Astrocyte (in vitro differentiated cells and primary cell): ENCODE data around the gene TSTD2. TPM values are rescaled to one million over a fixed set of nuclear protein-coding genes. Genes with fewer than 3 reads are reported as not detected.

Source experiments
- DNase-seq: peaks from one replicate; pipeline ENCODE4 v3.0.0-alpha.2; 2010; ENCODE audit warnings: low read depth
- FAIRE-seq: peaks from 2 replicates; lab custom pipeline; 2011; peaks lifted over from hg19 to GRCh38; lab: Jason Lieb, UNC
- H2AFZ ChIP-seq: 2 replicates; pipeline ENCODE4 v1.6.0; 2012; ENCODE audit warnings: low read depth, low read length, inconsistent platforms
- H3K27ac ChIP-seq: 2 replicates; pipeline ENCODE4 v1.5.1; 2011; ENCODE audit warnings: low read depth, low read length, inconsistent platforms
- H3K27me3 ChIP-seq: 2 replicates; pipeline ENCODE4 v1.6.0; 2011; ENCODE audit warnings: low read length, inconsistent platforms; ENCODE audit not compliant: insufficient read depth
- H3K36me3 ChIP-seq: 2 replicates; pipeline ENCODE4 v1.5.1; 2011; ENCODE audit warnings: low read length, inconsistent platforms; ENCODE audit not compliant: insufficient read depth
- H3K4me1 ChIP-seq: 2 replicates; pipeline ENCODE4 v1.5.1; 2011; ENCODE audit warnings: low read length, inconsistent platforms; ENCODE audit not compliant: insufficient read depth
- H3K4me2 ChIP-seq: 2 replicates; pipeline ENCODE4 v1.6.0; 2012; ENCODE audit warnings: low read length, inconsistent platforms
- H3K4me3 ChIP-seq: 2 replicates; pipeline ENCODE4 v1.5.1; 2011; ENCODE audit warnings: low read depth, mild to moderate bottlenecking, low read length, inconsistent platforms; ENCODE audit not compliant: insufficient read depth
- H3K79me2 ChIP-seq: 2 replicates; pipeline ENCODE4 v1.6.0; 2012; ENCODE audit warnings: mild to moderate bottlenecking, low read length, inconsistent platforms; ENCODE audit not compliant: insufficient read depth
- H3K9ac ChIP-seq: 2 replicates; pipeline ENCODE4 v1.6.0; 2012; ENCODE audit warnings: mild to moderate bottlenecking, low read length, inconsistent platforms
- H3K9me3 ChIP-seq: 2 replicates; pipeline ENCODE4 v1.5.1; 2012; ENCODE audit warnings: low read depth, mild to moderate bottlenecking, low read length, inconsistent platforms; ENCODE audit not compliant: insufficient read depth
- H4K20me1 ChIP-seq: 2 replicates; pipeline ENCODE4 v1.6.0; 2012; ENCODE audit warnings: low read length, inconsistent platforms; ENCODE audit not compliant: insufficient read depth
- H3K27ac Mint-ChIP-seq: one replicate; pipeline ENCODE4 v1.8.0; 2021; ENCODE audit warnings: mild to moderate bottlenecking, mixed read lengths; ENCODE audit not compliant: unreplicated experiment
- H3K27me3 Mint-ChIP-seq: one replicate; pipeline ENCODE4 v1.8.0; 2021; ENCODE audit warnings: low read depth, mixed read lengths; ENCODE audit not compliant: unreplicated experiment
- H3K36me3 Mint-ChIP-seq: one replicate; pipeline ENCODE4 v1.8.0; 2021; ENCODE audit warnings: low read depth, mixed read lengths; ENCODE audit not compliant: unreplicated experiment
- H3K4me1 Mint-ChIP-seq: one replicate; pipeline ENCODE4 v1.8.0; 2021; ENCODE audit warnings: low read depth, mixed read lengths; ENCODE audit not compliant: unreplicated experiment
- H3K4me3 Mint-ChIP-seq: one replicate; pipeline ENCODE4 v1.8.0; 2021; ENCODE audit warnings: mild to moderate bottlenecking, moderate library complexity, mixed read lengths; ENCODE audit not compliant: unreplicated experiment
- H3K9me3 Mint-ChIP-seq: one replicate; pipeline ENCODE4 v1.8.0; 2021; ENCODE audit warnings: mild to moderate bottlenecking, mixed read lengths; ENCODE audit not compliant: unreplicated experiment
- EZH2 ChIP-seq: IDR thresholded peaks from 2 replicates; pipeline ENCODE4 v1.6.1; 2012; ENCODE audit warnings: mild to moderate bottlenecking, low read length, inconsistent platforms; ENCODE audit not compliant: insufficient read depth
- total RNA-seq: library from RNA; stranded (reverse); gene quantifications from 2 replicates; pipeline ENCODE4 v1.2.1, GENCODE V29; 2021
- TF ChIP-seq, protein P1 (sequence below): IDR thresholded peaks from 2 replicates; pipeline ENCODE4 v1.5.1; 2011; ENCODE audit warnings: low read depth, mild to moderate bottlenecking, inconsistent platforms, low read length, moderate library complexity; ENCODE audit not compliant: insufficient read depth

TSTD2 gene
- total RNA-seq, 1 donor from 2014 or later, result 19.4 TPM

DNA sequence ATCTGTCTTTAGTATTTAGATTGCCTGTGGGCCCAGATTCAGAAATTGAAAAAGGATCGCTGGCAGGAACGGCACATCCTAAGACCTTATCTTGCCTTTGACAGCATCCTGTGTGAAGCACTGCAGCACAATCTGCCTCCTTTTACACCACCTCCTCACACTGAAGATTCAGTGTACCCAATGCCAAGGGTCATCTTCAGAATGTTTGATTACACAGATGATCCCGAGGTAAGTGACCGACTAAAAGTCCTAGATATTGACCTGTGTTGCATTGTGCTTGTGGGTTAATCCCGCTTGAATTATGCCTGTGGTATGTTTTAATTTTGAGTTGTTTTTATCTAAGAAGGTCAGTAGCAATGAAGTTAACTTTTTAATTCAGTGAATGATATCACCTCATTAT, 14.8 kb upstream of the TSTD2 start:
- Histone ChIP-seq H3K79me2 (peaks cover 2% of the 10 kb centered on the region), H3K4me2 (no peak overlapping the region), H2AFZ (no peak overlapping the region), H3K27ac (no peak overlapping the region), H3K4me1 (no peaks in the 10 kb centered on the region), H3K9ac (no peak overlapping the region), H3K9me3 (no peaks in the 10 kb centered on the region), H3K36me3 (peaks cover 46% of the 10 kb centered on the region), H4K20me1 (peaks cover 16% of the 10 kb centered on the region), H3K4me3 (no peak overlapping the region), H3K27me3 (no peaks in the 10 kb centered on the region)
- Mint-ChIP-seq H3K27me3 (no peaks in the 10 kb centered on the region), H3K27ac (no peak overlapping the region), H3K4me3 (no peak overlapping the region), H3K4me1 (no peaks in the 10 kb centered on the region), H3K9me3 (no peaks in the 10 kb centered on the region), H3K36me3 (peaks cover 7% of the 10 kb centered on the region)
- TF ChIP-seq, protein P1, sequence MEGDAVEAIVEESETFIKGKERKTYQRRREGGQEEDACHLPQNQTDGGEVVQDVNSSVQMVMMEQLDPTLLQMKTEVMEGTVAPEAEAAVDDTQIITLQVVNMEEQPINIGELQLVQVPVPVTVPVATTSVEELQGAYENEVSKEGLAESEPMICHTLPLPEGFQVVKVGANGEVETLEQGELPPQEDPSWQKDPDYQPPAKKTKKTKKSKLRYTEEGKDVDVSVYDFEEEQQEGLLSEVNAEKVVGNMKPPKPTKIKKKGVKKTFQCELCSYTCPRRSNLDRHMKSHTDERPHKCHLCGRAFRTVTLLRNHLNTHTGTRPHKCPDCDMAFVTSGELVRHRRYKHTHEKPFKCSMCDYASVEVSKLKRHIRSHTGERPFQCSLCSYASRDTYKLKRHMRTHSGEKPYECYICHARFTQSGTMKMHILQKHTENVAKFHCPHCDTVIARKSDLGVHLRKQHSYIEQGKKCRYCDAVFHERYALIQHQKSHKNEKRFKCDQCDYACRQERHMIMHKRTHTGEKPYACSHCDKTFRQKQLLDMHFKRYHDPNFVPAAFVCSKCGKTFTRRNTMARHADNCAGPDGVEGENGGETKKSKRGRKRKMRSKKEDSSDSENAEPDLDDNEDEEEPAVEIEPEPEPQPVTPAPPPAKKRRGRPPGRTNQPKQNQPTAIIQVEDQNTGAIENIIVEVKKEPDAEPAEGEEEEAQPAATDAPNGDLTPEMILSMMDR, result no peak
- no peak for TF ChIP-seq EZH2
- DNase-seq, result no peak
- peak; percentile 65 for FAIRE-seq

- no peak for FAIRE-seq
- peaks cover 3% of the 10 kb centered on the region for H3K36me3 Mint-ChIP-seq
- no peak for TF ChIP-seq EZH2
- TF ChIP-seq, protein P1, result no peak
Observed at GRCh38 chr9:97645720-97646119, 12.6 kb upstream of the TSTD2 start.

DNA sequence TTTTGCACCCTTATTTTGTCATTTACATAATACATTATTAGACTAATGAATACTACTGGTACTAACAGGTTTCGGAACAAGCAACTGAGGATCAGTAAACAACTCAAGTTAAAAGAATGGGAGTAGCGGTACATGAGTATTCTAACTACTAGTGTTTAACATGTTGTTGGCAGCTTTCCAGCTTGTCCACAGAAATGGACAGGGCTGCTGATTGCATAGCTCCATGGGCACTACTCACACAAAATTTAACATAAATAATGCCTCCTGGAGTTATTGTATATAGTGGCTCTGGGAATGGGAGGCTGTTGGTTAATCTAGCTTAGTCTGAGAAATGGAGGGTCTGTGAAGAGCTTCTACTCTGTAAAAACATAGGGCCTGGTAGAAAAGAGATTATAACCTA, 7.2 kb upstream of the TSTD2 start:
- Histone ChIP-seq H3K9ac (no peak overlapping the region), H3K36me3 (peaks cover 16% of the 10 kb centered on the region), H3K27ac (no peak overlapping the region), H3K4me3 (no peak overlapping the region), H3K4me1 (no peaks in the 10 kb centered on the region), H3K9me3 (no peaks in the 10 kb centered on the region), H2AFZ (no peak overlapping the region), H4K20me1 (peaks cover 51% of the 10 kb centered on the region), H3K79me2 (peaks cover 69% of the 10 kb centered on the region), H3K27me3 (no peaks in the 10 kb centered on the region), H3K4me2 (no peak overlapping the region)
- Mint-ChIP-seq H3K27ac (no peak overlapping the region), H3K4me1 (peaks cover 21% of the 10 kb centered on the region), H3K36me3 (no peaks in the 10 kb centered on the region), H3K9me3 (no peaks in the 10 kb centered on the region), H3K4me3 (no peak overlapping the region), H3K27me3 (no peaks in the 10 kb centered on the region)
- DNase-seq (no peak), FAIRE-seq (no peak)
- TF ChIP-seq EZH2, result no peak
- TF ChIP-seq, protein P1, result no peak

More at GRCh38 chr9:97645720-97646119, 12.6 kb upstream of the TSTD2 start:
- peaks cover 47% of the 10 kb centered on the region for H3K36me3 ChIP-seq
- Mint-ChIP-seq H3K9me3 (no peaks in the 10 kb centered on the region), H3K4me3 (no peak overlapping the region), H3K4me1 (no peaks in the 10 kb centered on the region), H3K27me3 (no peaks in the 10 kb centered on the region), H3K27ac (no peak overlapping the region)
- DNase-seq, result no peak
- H3K27me3 ChIP-seq, result no peaks in the 10 kb centered on the region
- H3K27ac ChIP-seq, result no peak overlapping the region
- H3K4me3 ChIP-seq, result no peak overlapping the region
- H4K20me1 ChIP-seq, result peaks cover 8% of the 10 kb centered on the region
- H2AFZ ChIP-seq, result no peak overlapping the region
- no peaks in the 10 kb centered on the region for H3K9me3 ChIP-seq
- H3K79me2 ChIP-seq, result peaks cover 19% of the 10 kb centered on the region
- H3K9ac ChIP-seq, result no peak overlapping the region
- no peak overlapping the region for H3K4me2 ChIP-seq
- H3K4me1 ChIP-seq, result no peaks in the 10 kb centered on the region
